Measurements from ENCODE around the gene ZMIZ2. TPM values are rescaled to one million over a fixed set of nuclear protein-coding genes. Genes with fewer than 3 reads are reported as not detected.

ZMIZ2 gene
- total and polyA plus RNA-seq, 2 donors (not counting 1 experiment from before 2014, with no cell fraction given): 3.9 to 9.1 TPM

GRCh38 chr7:44808914-44809393, 60.3 kb downstream of the ZMIZ2 start:
- no peak overlapping the region for H3K27ac ChIP-seq (ENCODE audit: insufficient read depth, low read length)
- no peak overlapping the region for H3K4me3 ChIP-seq (replicated peaks in 1 of 4; ENCODE audit: control extremely low read depth in 1 of 4, insufficient read depth in 1 of 4, low read depth in 3 of 4, low read length in 4 of 4)
- DNase-seq (ENCODE audit: low read depth in 2 of 2): no peak
- TF ChIP-seq CTCF (conservative IDR thresholded peaks at IDR 0.05 in 1 of 2, IDR thresholded peaks at IDR 0.05 in 1 of 2; ENCODE audit: low read depth in 1 of 2, low read length in 2 of 2) (no peak), EZH2 (IDR thresholded peaks at IDR 0.05; ENCODE audit: low read length, missing control alignments) (no peak)
- no peaks in the 10 kb centered on the region for H3K9me3 ChIP-seq (ENCODE audit: control insufficient read depth, insufficient read depth, low read depth, low read length)
- H3K27me3 ChIP-seq (ENCODE audit: control insufficient read depth, insufficient read depth, low read length): no peaks in the 10 kb centered on the region
- H4K20me1 ChIP-seq (ENCODE audit: control insufficient read depth, extremely low read depth, insufficient read depth, low read length): no peaks in the 10 kb centered on the region
- no peak overlapping the region for H3K9ac ChIP-seq (ENCODE audit: insufficient read depth, low read length)
- H3K79me2 ChIP-seq (ENCODE audit: control insufficient read depth, insufficient read depth, low read length): no peaks in the 10 kb centered on the region
- H3K4me1 ChIP-seq (ENCODE audit: control insufficient read depth, extremely low read depth, insufficient read depth, low read length): no peaks in the 10 kb centered on the region
- H3K36me3 ChIP-seq (ENCODE audit: control insufficient read depth, insufficient read depth, low read length): no peaks in the 10 kb centered on the region
- no peak overlapping the region for H3K4me2 ChIP-seq (ENCODE audit: extremely low read depth, insufficient read depth, low read length)
- no peak overlapping the region for H2AFZ ChIP-seq (ENCODE audit: low read length)

- H2AFZ ChIP-seq (ENCODE audit: low read length): no peak overlapping the region
- DNase-seq (ENCODE audit: low read depth in 2 of 2): peak in 1 of 2 donors; percentile 29
- no peaks in the 10 kb centered on the region for H3K27me3 ChIP-seq (ENCODE audit: control insufficient read depth, insufficient read depth, low read length)
- H3K27ac ChIP-seq (ENCODE audit: insufficient read depth, low read length): no peak overlapping the region
- H3K9ac ChIP-seq (ENCODE audit: insufficient read depth, low read length): no peak overlapping the region
- no peaks in the 10 kb centered on the region for H3K4me1 ChIP-seq (ENCODE audit: control insufficient read depth, extremely low read depth, insufficient read depth, low read length)
- H3K79me2 ChIP-seq (ENCODE audit: control insufficient read depth, insufficient read depth, low read length): no peaks in the 10 kb centered on the region
- no peaks in the 10 kb centered on the region for H3K36me3 ChIP-seq (ENCODE audit: control insufficient read depth, insufficient read depth, low read length)
- H3K9me3 ChIP-seq (ENCODE audit: control insufficient read depth, insufficient read depth, low read depth, low read length): no peaks in the 10 kb centered on the region
- no peak overlapping the region for H3K4me2 ChIP-seq (ENCODE audit: extremely low read depth, insufficient read depth, low read length)
- H3K4me3 ChIP-seq (replicated peaks in 1 of 4; ENCODE audit: control extremely low read depth in 1 of 4, insufficient read depth in 1 of 4, low read depth in 3 of 4, low read length in 4 of 4): no peak overlapping the region
- no peak for TF ChIP-seq EZH2 (IDR thresholded peaks at IDR 0.05; ENCODE audit: low read length, missing control alignments)
- no peak for TF ChIP-seq CTCF (conservative IDR thresholded peaks at IDR 0.05 in 1 of 2, IDR thresholded peaks at IDR 0.05 in 1 of 2; ENCODE audit: low read depth in 1 of 2, low read length in 2 of 2)
- H4K20me1 ChIP-seq (ENCODE audit: control insufficient read depth, extremely low read depth, insufficient read depth, low read length): no peaks in the 10 kb centered on the region
Measured at GRCh38 chr7:44811093-44811492, 62.4 kb downstream of the ZMIZ2 start.

GRCh38 chr7:44811571-44811970, 62.9 kb downstream of the ZMIZ2 start:
- no peaks in the 10 kb centered on the region for H3K36me3 ChIP-seq (ENCODE audit: control insufficient read depth, insufficient read depth, low read length)
- no peak overlapping the region for H2AFZ ChIP-seq (ENCODE audit: low read length)
- H3K27ac ChIP-seq (ENCODE audit: insufficient read depth, low read length): no peak overlapping the region
- no peaks in the 10 kb centered on the region for H4K20me1 ChIP-seq (ENCODE audit: control insufficient read depth, extremely low read depth, insufficient read depth, low read length)
- no peak for DNase-seq (ENCODE audit: low read depth in 2 of 2)
- H3K9ac ChIP-seq (ENCODE audit: insufficient read depth, low read length): no peak overlapping the region
- H3K4me2 ChIP-seq (ENCODE audit: extremely low read depth, insufficient read depth, low read length): no peak overlapping the region
- H3K79me2 ChIP-seq (ENCODE audit: control insufficient read depth, insufficient read depth, low read length): no peaks in the 10 kb centered on the region
- no peak overlapping the region for H3K4me3 ChIP-seq (replicated peaks in 1 of 4; ENCODE audit: control extremely low read depth in 1 of 4, insufficient read depth in 1 of 4, low read depth in 3 of 4, low read length in 4 of 4)
- no peaks in the 10 kb centered on the region for H3K4me1 ChIP-seq (ENCODE audit: control insufficient read depth, extremely low read depth, insufficient read depth, low read length)
- no peak for TF ChIP-seq CTCF (conservative IDR thresholded peaks at IDR 0.05 in 1 of 2, IDR thresholded peaks at IDR 0.05 in 1 of 2; ENCODE audit: low read depth in 1 of 2, low read length in 2 of 2)
- TF ChIP-seq EZH2 (IDR thresholded peaks at IDR 0.05; ENCODE audit: low read length, missing control alignments): no peak
- H3K27me3 ChIP-seq (ENCODE audit: control insufficient read depth, insufficient read depth, low read length): no peaks in the 10 kb centered on the region
- no peaks in the 10 kb centered on the region for H3K9me3 ChIP-seq (ENCODE audit: control insufficient read depth, insufficient read depth, low read depth, low read length)
